Stimulated activated CD8-positive, alpha-beta memory T cell treated with anti-CD3 and anti-CD28 coated beads, Interleukin-4, amount 100 ng/mL, for 1 hour (primary cell): Measurements from ENCODE around the gene TMEM131L.

Experiments used
- DNase-seq, 2 donors: peaks; one replicate each; pipeline ENCODE4 v3.0.0-alpha.2; 2020; ENCODE audit warnings: low read depth in 2 of 2, low spot score in 1 of 2

The TMEM131L gene

GRCh38 chr4:153472122-153473037, 6.2 kb downstream of the TMEM131L start:
- DNase-seq, result no peak

GRCh38 chr4:153474251-153474650, 8.1 kb downstream of the TMEM131L start:
- DNase-seq, result no peak

GRCh38 chr4:153476829-153477574, 10.8 kb downstream of the TMEM131L start:
- no peak for DNase-seq

- no peak for DNase-seq
These were observed 12.9 kb downstream of the TMEM131L start for GRCh38 chr4:153479101-153479500.

- no peak for DNase-seq
These were observed 14.5 kb downstream of the TMEM131L start for GRCh38 chr4:153480704-153481103.

- DNase-seq, result no peak
These were observed 15.3 kb downstream of the TMEM131L start for GRCh38 chr4:153481478-153481877.

GRCh38 chr4:153483432-153484418, 17.6 kb downstream of the TMEM131L start:
- no peak for DNase-seq

GRCh38 chr4:153485359-153485758, 19.2 kb downstream of the TMEM131L start:
- DNase-seq, result no peak

- DNase-seq, result no peak
These were observed 19.7 kb downstream of the TMEM131L start for GRCh38 chr4:153485860-153486259.

- no peak for DNase-seq
These were observed 20.4 kb downstream of the TMEM131L start for GRCh38 chr4:153486281-153487151.

- DNase-seq, result peak in 1 of 2 donors; percentile 52
These were observed 22.1 kb downstream of the TMEM131L start for GRCh38 chr4:153488006-153488891.

- DNase-seq, result no peak
These were observed 23.8 kb downstream of the TMEM131L start for GRCh38 chr4:153489856-153490558.

- DNase-seq, result no peak
These were observed 24.9 kb downstream of the TMEM131L start for GRCh38 chr4:153490985-153491483.

GRCh38 chr4:153494562-153494961, 28.4 kb downstream of the TMEM131L start:
- no peak for DNase-seq

- no peak for DNase-seq
These were observed 29.5 kb downstream of the TMEM131L start for GRCh38 chr4:153495480-153496193.

GRCh38 chr4:153497091-153497531, 31.0 kb downstream of the TMEM131L start:
- DNase-seq, result no peak
